Inferior parietal cortex (tissue), 1 donor: ENCODE data around the gene ETFDH.
"Not testable (repeated sequence)": the region's sequence is repeated elsewhere in the genome, so short reads cannot be mapped to it uniquely, and the experiment has no call there.

Experiments used
- DNase-seq: peaks from one replicate; pipeline ENCODE4 v3.0.0-alpha.2; 2016; ENCODE audit errors: extremely low spot score

The ETFDH gene

DNA sequence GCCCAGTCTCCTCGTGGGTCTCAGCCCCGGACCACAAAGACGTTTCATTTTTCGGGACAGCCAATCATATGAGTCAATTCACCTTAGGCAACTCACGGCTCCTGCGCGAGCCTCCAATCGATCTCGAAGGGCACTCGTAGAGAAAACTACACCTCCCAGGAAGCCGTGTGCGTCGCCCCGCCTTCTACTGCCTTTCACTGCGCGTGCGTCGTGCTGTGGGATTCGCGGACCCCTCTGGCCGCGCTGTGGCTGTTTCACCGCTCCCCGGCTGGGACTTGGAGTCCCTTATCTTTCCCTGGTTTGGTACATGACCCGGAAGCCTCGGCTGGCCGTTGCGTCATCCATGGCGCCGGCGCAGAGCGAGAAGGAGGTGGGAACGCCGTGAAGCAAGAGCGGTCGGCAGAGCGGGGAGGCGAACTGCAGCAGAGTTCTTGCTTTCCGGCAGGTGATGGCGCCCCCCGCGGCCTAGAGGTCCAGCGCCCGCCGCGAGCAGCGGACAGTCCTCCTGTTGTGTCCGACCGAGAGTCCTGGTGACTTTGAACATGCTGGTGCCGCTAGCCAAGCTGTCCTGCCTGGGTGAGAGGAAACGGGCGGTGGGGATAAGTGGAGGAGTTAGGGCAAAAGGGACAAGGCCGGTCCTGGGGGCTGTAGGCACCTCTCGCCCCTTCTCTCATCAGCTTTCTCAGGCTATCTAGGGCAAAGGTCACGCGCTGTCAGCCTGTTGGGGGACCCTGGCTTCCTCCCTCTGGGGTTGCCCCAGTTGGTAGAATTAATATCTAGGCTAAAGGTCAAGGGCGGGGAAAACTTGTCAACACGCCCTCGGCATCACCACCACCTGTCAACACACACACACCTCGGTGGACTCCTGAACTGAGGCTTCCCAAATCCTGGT, at the start of gene ETFDH:
Gene ETFDH (plus strand): TSS at position 382 of the 892 bp plus-strand sequence. CDS start 161 bp downstream, at position 543.
- peak; percentile 99 for DNase-seq

DNA sequence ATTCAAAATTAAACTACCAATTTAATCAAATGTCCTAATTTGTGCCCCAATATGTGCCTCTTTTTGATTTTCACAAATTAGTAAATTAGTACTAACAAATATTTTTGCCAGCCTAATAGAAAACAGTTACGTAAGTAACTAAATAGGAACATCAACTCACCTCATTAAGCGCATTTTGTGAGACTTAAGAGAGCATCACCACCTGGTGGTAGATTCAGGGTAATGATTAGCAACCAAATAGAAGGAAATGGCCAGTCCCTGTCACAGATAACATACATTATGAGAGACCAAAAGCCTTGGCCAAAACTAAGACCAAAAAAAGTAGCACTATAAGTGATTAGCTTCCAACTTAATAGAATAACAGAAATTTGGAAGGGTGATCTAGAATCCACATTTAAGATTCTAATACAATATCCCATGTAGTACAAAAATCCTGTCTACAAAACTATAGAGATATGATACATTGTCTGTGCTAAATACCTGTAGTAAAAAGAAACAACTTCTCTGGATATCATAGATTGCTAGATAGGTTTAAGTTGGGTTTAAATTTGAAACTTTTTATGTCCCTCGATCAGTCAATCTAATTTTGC, 47.1 kb upstream of the ETFDH start:
- DNase-seq, result peak; percentile 73

DNA sequence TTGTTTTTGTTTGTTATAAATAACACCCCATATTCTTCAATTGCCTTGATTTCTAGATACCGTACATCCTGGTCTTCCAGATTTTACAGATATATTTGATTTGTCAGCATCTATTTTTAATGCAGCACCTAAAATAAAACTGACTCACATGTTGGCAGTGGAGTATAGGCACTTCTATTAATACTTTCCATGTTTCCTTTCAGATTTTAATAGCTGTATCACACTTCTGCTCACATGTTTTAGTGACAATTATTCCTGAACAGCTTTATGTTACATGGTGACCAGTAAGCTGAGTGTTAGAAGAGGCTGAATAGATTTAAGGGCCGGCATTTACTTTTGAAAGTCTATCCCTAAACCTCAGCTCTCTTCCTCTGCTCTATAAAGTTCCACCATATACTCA, 46.6 kb upstream of the ETFDH start:
- peak; percentile 41 for DNase-seq

DNA sequence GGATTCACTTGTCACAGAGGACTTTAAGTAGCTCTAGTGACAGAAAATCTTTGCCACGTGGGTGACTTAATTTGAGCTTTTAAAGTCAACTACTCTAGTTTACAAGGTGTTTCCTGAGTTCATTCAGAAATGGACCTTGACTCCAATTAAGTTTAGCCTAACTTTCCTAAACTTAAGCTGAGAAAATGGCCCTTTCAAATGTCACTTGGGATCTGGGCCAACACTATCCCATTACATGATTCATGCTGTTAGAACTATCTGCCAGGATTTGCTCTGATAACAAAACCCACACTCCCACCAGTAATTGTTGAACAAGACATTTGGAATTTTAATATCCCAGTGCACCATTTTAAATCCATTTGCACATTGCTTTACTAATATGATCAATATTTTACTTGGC, 41.2 kb upstream of the ETFDH start:
- no peak for DNase-seq

DNA sequence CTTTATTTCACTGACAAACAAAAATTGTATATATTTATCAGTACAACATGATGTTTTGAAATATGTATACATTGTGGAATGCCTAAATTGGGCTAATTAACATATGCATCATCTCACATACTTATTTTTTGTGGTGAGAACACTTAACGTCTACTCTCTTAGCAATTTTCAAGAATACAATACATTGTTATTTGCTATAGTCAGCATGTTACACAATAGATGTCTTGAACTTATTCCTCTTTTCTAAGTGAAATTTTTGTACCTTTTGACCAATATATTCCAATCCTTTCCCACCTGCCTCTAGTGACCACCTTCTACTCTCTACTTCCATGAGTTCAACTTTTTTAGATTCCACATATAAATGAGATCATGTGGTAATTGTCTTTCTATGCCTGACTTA, 35.5 kb upstream of the ETFDH start:
- no peak for DNase-seq

DNA sequence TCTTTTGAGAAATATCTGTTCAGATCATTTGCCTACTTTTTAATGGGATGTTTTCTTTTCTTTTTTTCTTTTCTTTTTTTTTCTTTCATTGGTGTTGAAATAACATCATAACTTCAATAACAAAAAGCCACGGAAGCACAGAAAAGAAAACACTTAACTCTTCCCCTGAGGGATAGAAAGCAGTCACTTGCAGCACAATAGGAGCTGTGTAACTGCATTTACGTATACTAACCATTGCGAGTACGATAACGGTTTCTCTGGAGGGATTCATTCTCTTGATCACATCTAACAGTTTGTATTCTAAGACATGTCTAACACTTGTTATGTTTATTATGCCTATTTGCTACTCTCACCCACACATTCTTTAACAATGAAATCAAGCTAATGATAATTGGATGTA, 27.7 kb upstream of the ETFDH start:
- DNase-seq, result no peak

DNA sequence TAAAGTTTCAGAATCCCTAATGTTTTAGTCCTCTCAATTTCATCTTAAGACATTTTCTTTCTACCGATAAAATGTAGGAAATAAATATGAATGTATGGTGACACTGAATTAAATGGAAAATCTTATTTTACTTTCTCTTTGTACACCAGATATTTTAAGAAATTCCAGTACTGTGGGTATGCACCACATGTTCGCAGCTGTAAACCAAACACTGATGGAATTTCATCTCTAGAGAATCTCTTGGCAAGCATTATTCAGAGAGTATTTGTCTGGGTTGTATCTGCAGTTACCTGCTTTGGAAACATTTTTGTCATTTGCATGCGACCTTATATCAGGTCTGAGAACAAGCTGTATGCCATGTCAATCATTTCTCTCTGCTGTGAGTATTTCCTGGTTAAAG, 27.3 kb upstream of the ETFDH start:
- no peak for DNase-seq

DNA sequence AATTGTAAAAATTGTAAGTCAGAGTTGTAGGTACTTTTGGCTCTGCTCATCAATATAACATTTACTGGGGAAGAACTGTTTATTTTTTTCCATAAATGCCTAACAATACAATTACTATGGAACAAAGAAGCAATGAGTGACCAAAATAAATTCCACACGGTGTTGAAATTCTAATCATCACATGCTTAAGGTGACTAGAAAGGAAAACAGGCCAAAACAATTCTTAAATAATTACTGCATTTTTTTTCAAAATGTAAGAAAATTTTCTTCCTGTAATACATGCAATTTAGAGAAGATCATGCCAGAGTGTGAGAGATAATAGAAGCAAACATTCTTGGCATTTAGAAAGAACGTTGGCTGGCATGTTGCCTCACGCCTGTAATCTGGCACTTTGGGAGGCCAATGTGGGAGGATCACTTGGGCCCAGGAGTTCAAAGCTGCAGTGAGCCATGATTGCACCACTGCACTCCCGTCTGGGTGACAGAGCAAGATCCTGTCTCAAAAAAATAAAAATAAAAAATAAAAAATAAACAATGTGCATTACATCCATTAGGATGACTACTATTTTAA, 22.9 kb upstream of the ETFDH start:
- DNase-seq, result no peak

DNA sequence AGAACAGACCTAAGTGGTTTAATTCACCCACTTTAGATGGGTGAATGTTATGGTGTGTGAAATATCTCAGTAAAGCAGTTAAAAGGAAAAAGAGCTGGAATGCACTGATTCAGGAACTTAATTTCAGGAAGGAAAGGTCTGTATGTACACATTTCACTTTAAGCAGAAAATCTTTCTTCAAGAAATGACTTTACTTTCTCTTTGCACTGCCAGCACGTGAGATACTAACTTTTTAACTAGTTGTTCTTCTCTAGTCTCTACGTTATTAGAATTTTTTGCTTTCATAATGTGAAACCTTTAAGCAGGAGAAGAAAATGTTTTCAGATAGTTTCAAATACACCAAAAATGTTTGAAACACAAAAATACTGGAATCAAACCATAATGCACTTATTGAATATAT, 19.2 kb upstream of the ETFDH start:
- no peak for DNase-seq

DNA sequence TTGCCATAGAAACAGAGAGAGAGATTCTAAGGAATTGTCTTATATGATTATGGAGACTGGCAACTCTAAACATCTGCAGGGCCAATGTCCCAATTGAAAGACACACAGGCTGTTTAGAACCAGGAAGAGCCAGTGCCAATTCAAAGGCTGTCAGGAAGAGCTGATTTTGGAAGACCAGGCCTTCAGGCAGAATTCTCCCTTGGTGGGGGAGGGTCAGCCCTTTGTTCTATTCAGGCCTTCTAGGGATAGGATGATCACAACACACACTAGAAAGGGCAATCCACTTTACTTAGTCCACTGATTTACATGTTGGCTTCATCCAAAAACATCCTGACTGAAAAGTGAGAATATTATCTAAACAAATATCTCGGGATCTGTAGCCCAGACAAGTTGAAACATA, 15.7 kb upstream of the ETFDH start:
- DNase-seq, result no peak

DNA sequence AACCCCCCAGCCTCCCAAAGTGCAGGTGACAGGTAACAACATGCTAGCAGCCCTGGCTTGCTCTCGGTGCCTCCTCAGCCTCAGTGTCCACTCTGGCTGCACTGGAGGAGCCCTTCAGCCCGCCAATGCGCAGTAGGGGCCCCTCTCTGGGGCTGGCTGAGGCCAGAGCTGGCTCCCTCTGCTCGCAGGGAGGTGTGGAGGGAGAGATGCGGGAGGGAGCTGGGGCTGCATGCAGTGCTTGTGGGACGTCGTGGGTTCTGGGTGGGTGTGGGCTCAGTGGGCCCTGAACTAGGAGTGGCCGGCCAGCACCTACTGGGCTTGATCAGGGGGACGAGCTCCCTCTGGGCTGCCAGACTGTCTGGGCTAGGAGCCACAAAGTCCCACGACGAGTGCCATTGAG, 14.8 kb upstream of the ETFDH start:
- DNase-seq, result no peak

DNA sequence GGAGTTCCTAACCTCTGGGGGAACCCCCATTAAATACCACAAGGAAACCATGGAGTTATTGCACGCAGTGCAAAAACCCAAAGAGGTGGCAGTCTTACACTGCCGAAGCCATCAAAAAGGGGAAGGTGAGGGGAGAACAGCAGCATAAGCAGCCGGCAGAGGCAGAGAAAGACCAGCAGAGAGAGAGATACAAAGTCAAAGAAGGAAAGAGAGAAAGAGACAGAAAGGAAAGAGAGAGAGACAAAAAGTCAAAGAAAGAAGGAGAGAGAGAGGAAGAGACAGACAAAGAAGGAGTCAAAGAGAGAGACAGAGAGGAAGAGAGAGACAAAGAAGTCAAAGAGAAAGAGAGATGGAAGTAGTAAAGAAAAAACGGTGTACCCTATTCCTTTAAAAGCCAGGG, 8.8 kb upstream of the ETFDH start:
- DNase-seq, result not testable (repeated sequence)

DNA sequence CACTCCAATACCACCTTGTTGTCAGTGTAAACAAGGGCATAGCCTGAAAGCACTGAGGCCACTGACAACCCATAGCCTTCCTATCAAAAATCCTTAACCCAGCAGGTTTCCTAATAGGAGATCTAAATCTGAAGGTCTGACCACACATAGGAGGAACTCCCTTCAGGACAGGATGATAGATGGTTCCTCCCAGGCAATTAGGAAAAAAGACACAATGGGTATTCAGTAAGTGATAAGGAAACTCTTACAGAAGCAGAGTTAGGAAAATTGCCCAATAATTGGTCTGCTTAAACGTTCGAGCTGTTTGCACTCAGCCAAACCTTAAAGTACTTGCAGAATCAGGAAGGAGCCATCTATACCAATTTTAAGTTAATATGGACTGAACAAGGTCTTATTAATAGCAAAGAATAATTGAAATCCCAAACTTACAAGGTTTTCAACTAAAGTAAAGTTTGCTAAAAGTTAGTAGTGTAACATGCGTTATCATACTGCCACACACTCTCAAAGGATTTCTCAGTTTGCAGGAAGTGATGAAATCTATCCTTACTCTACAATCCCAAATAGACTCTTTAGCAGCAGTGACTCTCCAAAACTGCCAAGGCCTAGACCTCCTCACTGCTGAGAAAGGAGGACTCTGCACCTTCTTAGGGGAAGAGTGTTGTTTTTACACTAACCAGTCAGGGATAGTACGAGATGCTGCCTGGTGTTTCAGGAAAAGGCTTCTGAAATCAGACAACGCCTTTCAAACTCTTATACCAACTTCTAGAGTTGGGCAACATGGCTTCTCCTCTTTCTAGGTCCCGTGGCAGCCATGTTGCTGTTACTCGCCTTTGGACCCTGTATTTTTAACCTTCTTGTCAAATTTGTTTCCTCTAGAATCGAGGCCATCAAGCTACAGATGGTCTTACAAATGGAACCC, 8.1 kb upstream of the ETFDH start:
- DNase-seq, result not testable (repeated sequence)

DNA sequence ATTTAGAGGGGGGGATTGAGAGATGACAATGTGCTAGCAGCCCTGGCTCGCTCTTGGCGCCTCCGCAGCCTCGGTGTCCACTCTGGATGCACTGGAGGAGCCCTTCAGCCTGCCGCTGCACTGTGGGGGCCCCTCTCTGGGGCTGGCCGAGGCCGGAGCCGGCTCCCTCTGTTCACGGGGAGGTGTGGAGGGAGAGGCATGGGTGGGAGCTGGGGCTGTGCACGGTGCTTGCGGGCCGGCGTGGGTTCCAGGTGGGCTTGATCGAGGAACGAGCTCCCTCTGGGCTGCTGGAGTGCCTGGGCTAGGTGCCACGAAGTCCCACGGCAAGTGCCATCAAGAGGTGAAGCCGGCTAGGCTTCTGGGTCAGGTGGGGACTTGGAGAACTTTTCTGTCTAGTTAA, 7.3 kb upstream of the ETFDH start:
- DNase-seq, result no peak

DNA sequence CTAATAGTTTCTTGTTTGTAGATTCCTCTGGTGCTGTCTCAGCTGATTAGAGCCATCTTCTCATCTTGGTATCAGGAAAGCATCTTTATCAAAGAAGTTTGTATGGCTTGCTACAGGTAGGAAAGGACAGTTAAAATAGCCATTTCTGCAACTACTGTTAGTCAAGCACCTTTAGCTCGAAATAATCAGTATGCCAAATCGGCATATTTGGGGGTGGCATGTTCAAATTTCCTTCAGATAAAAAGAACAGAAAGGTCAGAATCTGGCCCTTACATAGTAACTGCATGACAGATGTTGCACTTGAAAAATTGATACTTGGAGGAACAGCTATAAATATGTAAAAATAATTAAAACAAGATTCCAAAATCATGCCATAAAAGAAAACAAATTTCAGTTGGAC, 5.2 kb upstream of the ETFDH start:
- DNase-seq, result no peak

DNA sequence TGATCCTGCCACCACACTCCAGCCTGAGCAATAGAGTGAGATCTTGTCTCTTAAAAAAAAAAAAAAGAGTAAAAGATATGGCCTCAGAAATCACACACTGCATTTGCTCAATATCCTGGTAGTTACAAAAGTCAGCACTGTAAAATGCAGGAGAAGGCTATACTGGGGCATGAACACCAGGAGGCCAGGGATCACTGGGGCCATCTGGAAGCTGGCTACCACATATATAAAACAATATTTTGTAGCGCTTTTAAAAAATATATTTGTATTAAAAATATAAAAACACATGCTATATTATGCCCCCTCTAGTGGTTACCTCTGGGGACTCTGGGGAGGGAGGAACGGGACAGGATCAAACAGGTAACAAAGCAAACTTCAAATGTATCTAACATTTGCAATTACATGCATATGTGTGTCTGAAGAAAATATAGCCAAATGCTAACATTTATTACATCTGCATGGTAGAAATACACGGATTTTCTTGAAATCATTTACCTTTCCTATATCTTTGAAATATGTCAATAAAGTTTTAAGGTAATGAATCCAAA, 4.4 kb upstream of the ETFDH start:
- DNase-seq, result no peak

DNA sequence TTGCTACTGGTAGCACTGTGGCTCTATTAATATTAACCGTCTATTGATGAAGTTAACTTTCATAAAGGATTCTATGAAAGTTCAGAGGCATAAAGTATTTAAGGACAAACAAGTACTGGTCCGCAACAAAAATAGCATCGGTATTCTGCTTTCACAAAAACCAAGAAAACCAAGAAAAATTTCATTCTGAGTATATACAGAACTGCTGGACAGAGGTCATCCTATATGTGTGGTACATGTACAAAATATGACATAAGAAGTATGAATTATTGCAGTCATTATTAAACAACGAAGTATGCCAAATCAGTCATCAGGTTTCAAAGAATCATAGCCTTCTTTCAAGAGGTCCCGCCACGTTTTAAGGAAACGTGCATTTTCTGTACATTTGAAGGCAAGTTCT, 2.8 kb upstream of the ETFDH start:
- DNase-seq, result no peak

DNA sequence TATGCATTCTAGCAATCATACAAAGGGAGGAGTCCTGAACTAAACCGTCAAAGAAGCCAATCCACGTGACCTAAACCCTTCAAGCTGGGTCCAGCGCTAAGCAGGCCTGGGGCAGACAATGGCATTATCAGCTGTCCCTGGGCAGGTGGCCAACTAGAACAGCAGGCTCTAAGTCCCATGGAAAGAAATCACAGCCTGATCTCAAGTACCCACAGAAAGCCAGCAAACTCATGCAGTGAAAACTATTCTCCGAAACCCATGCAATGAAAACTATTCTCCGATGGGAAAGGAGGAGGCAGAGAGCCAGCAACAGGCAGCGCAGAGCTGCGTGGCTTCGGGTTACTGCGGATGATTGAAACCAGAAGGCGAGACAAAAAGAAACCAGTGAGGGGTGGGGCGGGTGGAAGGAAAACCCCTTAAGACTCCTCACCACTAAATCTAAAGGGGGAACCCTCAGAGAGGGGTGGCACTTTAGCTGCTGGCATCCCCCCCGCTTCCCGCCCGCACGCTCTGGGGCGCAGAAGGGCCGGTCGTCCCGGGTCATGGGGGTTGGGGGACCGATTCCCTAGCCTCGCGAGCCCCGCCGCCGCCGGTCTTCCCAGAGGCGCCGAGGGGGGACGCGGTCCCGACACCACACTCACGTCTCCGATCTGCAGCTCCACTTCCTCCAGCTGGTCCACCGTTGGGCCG, 976 bp upstream of the ETFDH start:
- peak; percentile 66 for DNase-seq

DNA sequence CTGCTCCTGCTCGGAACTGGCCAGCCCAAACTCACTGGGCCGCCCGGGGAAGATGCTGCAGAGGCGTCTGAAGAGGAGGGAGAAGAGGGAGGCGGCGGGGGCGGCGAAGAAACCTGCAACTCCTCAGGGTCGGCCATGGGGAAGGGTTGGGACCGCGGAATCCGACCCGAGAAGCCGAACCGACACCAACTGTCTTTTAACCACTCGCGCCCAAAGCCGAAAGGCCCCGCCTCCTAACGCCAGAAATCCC, 506 bp upstream of the ETFDH start, which contains the start of gene C4orf46:
Gene C4orf46 (minus strand): TSS at position 223 of the 250 bp plus-strand sequence. CDS start 86 bp downstream, at position 137.
- DNase-seq, result no peak

DNA sequence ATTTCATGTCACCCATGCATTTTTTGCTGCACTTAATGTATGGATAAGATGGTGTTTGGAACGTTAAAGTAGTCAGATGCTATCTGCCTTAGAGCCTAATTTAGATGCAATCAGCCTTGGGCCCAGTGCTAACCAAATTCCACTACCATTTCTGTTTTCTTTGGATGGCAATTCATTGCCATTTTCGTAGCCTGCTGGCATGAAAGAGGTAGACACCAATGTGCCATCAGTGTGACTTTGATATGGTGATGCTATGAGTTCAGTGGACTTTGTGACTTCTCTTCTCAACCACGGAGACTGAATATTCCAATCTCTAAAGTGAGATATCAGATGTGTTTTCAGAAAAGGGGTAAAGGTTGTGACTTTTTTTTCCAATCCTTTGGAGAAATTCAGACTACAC, 1.5 kb downstream of the ETFDH start:
- no peak for DNase-seq

DNA sequence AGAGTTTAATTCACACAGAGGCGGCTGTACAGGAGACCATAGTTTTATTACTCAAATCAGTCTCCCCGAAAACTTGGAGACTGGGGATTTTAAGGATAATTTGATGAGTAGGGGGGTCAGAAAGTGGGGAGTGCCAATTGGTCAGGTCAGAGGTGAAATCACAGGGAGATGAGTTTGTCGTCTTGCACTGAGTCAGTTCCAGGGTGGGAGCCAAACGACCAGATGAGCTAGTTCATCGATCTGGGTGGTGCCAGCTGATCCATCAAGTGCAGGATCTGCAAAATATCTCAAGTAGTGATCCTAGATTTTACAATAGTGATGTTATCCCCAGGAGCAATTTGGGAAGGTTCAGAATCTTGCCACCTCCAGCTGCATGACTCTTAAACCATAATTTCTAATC, 4.0 kb downstream of the ETFDH start:
- DNase-seq, result no peak
